HEK293 (cell line): ENCODE results near the gene DCHS1.

Experiments
- CTCF ChIP-seq: fragments of 450-650 bp; formaldehyde crosslinking; IDR thresholded peaks from 2 replicates; pipeline ENCODE4 v1.5.1; 2016; ENCODE audit warnings: missing biosample characterization, missing genetic modification characterization
- REST ChIP-seq: fragments of 450-650 bp; formaldehyde crosslinking; IDR thresholded peaks from 2 replicates; pipeline ENCODE4 v1.5.1; 2016; ENCODE audit warnings: missing biosample characterization, missing genetic modification characterization
- ZBTB17 ChIP-seq: fragments of 450-650 bp; formaldehyde crosslinking; IDR thresholded peaks from 2 replicates; pipeline ENCODE4 v1.5.1; 2016; ENCODE audit warnings: missing biosample characterization, missing genetic modification characterization

GRCh38 chr11:6667733-6668374, 12.2 kb upstream of the DCHS1 start:
- TF ChIP-seq CTCF (tag by site-specific recombination), result no peak
- TF ChIP-seq ZBTB17 (tag by site-specific recombination), result no peak
- no peak for TF ChIP-seq REST (tag by site-specific recombination)
